Ascending aorta (tissue), 2 donors: ENCODE data around the gene KCNAB1. TPM values are rescaled to one million over a fixed set of nuclear protein-coding genes. Genes with fewer than 3 reads are reported as not detected.
A peak's percentile ranks its signal among the peaks of the same experiment; 100 is the strongest.

Source experiments
- DNase-seq, 2 donors: peaks; one replicate each; pipeline ENCODE4 v3.0.0-alpha.2; 2019; ENCODE audit warnings: low spot score in 2 of 2
- H3K27ac ChIP-seq, 2 donors: fragments of 200-600 bp; sonication (generic); one replicate each; pipeline ENCODE4 v1.5.1; 2016 to 2017; ENCODE audit warnings: mild to moderate bottlenecking in 1 of 2
- H3K27me3 ChIP-seq: fragments of 200-600 bp; sonication (generic); one replicate; pipeline ENCODE4 v1.5.1; 2017
- H3K36me3 ChIP-seq, 2 donors: fragments of 200-600 bp; sonication (generic); one replicate each; pipeline ENCODE4 v1.5.1; 2016
- H3K4me1 ChIP-seq, 2 donors: fragments of 200-600 bp; sonication (generic); one replicate each; pipeline ENCODE4 v1.5.1; 2016 to 2017; ENCODE audit warnings: mild to moderate bottlenecking in 1 of 2
- H3K4me3 ChIP-seq, 2 donors: fragments of 200-600 bp; sonication (generic); one replicate each; pipeline ENCODE4 v1.5.1; 2016 to 2017; ENCODE audit warnings: mild to moderate bottlenecking in 1 of 2
- H3K9me3 ChIP-seq, 2 donors: fragments of 200-600 bp; sonication (generic); one replicate each; pipeline ENCODE4 v1.5.1; 2016
- CTCF ChIP-seq, 3 experiments: fragments of 200-600 bp in 2 of 3; fragments of 450-650 bp in 1 of 3; sonication (generic) in 2 of 3; IDR thresholded peaks; one replicate each; pipeline ENCODE4 v1.5.1; 2016 to 2019; ENCODE audit warnings: antibody characterized with exemption in 3 of 3, mild to moderate bottlenecking in 1 of 3, moderate library complexity in 1 of 3
- intact Hi-C: fragments of 100-400 bp; cut with DNase I; formaldehyde crosslinking; loops from one replicate; pipeline ENCODE4 v1.15.1; 2023
- total RNA-seq: library from RNA; depleted of rRNA; stranded (reverse); fragments of >200 nt; gene quantifications from one replicate; pipeline ENCODE4 v1.1.0, GENCODE V29; 2016

Gene KCNAB1
- total RNA-seq, 1 donor from 2014 or later: 15.1 TPM

DNA sequence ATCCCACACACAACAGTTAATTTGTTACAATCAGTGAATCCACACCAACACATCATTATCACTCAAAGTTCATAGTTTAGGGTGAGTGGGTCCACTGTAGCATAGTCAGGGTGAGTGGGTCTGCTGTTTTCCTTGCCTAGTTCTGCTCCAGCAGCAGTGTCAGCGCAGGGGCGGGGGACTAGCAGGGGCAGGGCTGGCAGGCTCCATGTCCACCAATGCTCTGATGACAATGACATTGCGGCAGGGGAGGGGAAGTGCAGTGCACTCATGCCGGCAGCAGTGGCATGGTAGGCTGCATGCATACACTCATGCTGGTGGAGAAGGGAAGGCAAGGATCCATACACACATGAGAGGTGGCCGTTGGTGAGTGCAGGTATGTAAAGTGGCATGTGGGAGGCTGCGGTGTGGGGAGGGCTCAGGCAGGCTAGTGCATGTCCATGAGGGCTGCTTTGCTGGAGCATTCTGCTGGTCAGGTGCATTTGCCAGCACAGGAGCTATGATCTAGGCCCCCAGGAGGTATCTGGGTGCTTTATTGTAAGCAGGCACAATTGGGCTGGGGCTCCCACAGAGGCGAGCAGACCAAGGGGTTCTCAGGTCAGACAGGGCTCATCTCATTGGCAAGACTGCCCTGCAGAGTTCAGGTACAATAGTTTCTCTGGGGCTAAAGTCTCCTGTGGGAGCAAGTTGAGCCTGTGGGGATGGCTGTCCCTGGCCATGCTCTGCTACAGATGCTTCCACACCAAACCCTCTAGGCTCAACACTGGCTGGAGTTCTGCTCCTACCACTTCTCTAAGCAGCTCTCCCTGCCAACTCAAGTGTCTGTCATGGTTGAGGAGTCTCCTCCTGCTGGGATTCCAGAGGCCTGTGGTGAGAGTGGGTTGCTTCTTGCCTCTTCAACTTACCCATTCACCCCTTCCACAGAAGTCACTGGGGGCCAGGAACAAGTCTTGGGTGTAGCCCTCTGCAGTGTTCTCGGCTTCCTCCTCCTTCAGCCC is 81.3 kb downstream of the KCNAB1 start:
- no peak for DNase-seq
- Histone ChIP-seq H3K27ac (no peak overlapping the region), H3K36me3 (no peaks in the 10 kb centered on the region), H3K4me3 (no peak overlapping the region), H3K4me1 (peaks cover 0 to 2% of the 10 kb centered on the region in 2 donors), H3K9me3 (no peaks in the 10 kb centered on the region), H3K27me3 (no peaks in the 10 kb centered on the region)
- TF ChIP-seq CTCF (IDR thresholded peaks at IDR 0.05): no peak
- intact Hi-C loops: no loop called here

DNA sequence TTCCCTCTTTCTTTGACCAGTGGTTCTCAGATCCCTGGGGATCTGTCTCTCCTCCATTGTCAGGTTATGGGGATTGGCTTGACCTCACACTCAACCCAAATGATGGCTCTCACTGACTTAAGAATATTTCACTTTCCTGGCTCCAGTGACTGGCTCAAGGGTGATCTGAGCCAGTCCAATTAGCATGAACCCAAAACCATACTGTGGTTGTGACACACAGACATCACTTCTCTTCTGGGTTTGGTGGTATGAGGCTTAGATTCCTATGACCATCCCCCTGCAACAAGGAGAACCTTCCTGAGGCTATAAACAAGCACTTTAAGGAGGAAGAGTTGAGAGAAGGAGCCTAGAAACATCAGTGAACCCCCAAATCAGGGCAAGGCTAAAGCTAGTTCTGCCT is 85.8 kb downstream of the KCNAB1 start:
- H3K9me3 ChIP-seq: no peaks in the 10 kb centered on the region
- no peaks in the 10 kb centered on the region for H3K27me3 ChIP-seq
- TF ChIP-seq CTCF (IDR thresholded peaks at IDR 0.05): no peak
- intact Hi-C loops: no loop called here
- H3K4me1 ChIP-seq: peaks cover 3 to 19% of the 10 kb centered on the region in 2 donors
- DNase-seq: no peak
- no peak overlapping the region for H3K4me3 ChIP-seq
- H3K27ac ChIP-seq: no peak overlapping the region
- H3K36me3 ChIP-seq: no peaks in the 10 kb centered on the region

- H3K27me3 ChIP-seq: no peaks in the 10 kb centered on the region
- no peak for TF ChIP-seq CTCF (IDR thresholded peaks at IDR 0.05)
- no peaks in the 10 kb centered on the region for H3K36me3 ChIP-seq
- H3K9me3 ChIP-seq: no peaks in the 10 kb centered on the region
- intact Hi-C loops: no loop called here
- DNase-seq: no peak
- peaks cover 3 to 19% of the 10 kb centered on the region in 2 donors for H3K4me1 ChIP-seq
- H3K27ac ChIP-seq: peak overlapping the region in 1 of 2 donors; percentile 46
- no peak overlapping the region for H3K4me3 ChIP-seq
Observed at GRCh38 chr3:156207802-156208685, 87.7 kb downstream of the KCNAB1 start.

DNA sequence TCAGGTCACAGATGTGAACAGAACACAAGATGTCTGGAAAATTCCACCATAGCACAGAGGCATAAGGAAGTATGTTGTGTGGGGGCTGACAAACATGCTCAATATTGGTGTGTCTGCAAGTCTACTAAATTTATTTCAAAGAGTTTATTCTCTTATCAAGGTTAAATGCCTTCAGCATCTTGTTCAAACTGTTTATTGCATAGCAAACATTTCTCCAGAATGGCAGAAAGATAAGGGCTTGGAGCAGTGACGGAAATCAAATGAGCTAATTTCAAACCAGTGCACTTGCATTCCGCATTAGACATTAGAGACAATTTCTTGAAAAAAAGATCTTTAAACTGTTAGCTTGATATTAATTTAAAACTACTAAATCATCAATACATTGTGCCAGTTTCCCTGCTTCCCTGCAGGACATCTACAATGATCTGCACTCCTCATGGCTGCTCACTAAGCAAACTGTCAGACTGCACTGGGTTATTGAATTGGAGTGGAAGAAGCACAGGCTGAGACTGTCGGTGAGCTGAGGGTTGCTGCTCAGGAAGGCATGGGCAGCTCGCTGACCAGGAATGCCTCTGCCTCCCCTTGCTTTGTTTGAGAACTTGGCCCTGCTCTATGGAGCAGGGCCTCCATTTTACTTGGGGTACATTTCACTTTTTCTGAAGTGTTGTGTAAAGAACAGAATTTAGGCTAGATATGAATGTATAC is 89.4 kb downstream of the KCNAB1 start:
- H3K27ac ChIP-seq: no peak overlapping the region
- intact Hi-C loops: no loop called here
- H3K4me1 ChIP-seq: peaks cover 3 to 19% of the 10 kb centered on the region in 2 donors
- no peaks in the 10 kb centered on the region for H3K27me3 ChIP-seq
- no peaks in the 10 kb centered on the region for H3K36me3 ChIP-seq
- no peak for DNase-seq
- no peak for TF ChIP-seq CTCF (IDR thresholded peaks at IDR 0.05)
- no peak overlapping the region for H3K4me3 ChIP-seq
- no peaks in the 10 kb centered on the region for H3K9me3 ChIP-seq

GRCh38 chr3:156211583-156211982 is 91.2 kb downstream of the KCNAB1 start:
- no peaks in the 10 kb centered on the region for H3K27me3 ChIP-seq
- no peak overlapping the region for H3K4me3 ChIP-seq
- H3K36me3 ChIP-seq: no peaks in the 10 kb centered on the region
- no peak overlapping the region for H3K27ac ChIP-seq
- no peaks in the 10 kb centered on the region for H3K9me3 ChIP-seq
- peaks cover 3 to 16% of the 10 kb centered on the region in 2 donors for H3K4me1 ChIP-seq
- no peak for DNase-seq
- intact Hi-C loops: no loop called here
- TF ChIP-seq CTCF (IDR thresholded peaks at IDR 0.05): no peak
